Mesothelial cell of epicardium (in vitro differentiated cells): ENCODE measurements around the gene LNPEP. TPM values are rescaled to one million over a fixed set of nuclear protein-coding genes. Genes with fewer than 3 reads are reported as not detected.

Experiments
- DNase-seq, 2 experiments: peaks; one replicate each; pipeline ENCODE4 v3.0.0; 2021; ENCODE audit warnings: low spot score in 2 of 2; ENCODE audit not compliant: unreplicated experiment in 2 of 2
- H3K27ac Mint-ChIP-seq: 2 replicates; pipeline ENCODE4 v1.8.0; 2021; ENCODE audit warnings: mixed read lengths
- H3K27me3 Mint-ChIP-seq: 2 replicates; pipeline ENCODE4 v1.8.0; 2021; ENCODE audit warnings: low read depth, mixed read lengths
- H3K36me3 Mint-ChIP-seq: 2 replicates; pipeline ENCODE4 v1.8.0; 2021; ENCODE audit warnings: mixed read lengths
- H3K4me1 Mint-ChIP-seq: 2 replicates; pipeline ENCODE4 v1.8.0; 2021; ENCODE audit warnings: mixed read lengths
- H3K4me3 Mint-ChIP-seq: 2 replicates; pipeline ENCODE4 v1.8.0; 2021; ENCODE audit warnings: mild to moderate bottlenecking, moderate library complexity, mixed read lengths
- H3K9me3 Mint-ChIP-seq: 2 replicates; pipeline ENCODE4 v1.8.0; 2021; ENCODE audit warnings: mixed read lengths
- CTCF ChIP-seq: fragments of 200-600 bp; sonication (generic); IDR thresholded peaks from one replicate; pipeline ENCODE4 v1.5.0; 2021; ENCODE audit warnings: antibody characterized with exemption; ENCODE audit not compliant: unreplicated experiment
- total RNA-seq: library from RNA; stranded (reverse); gene quantifications from 3 replicates; pipeline ENCODE4 v1.2.1, GENCODE V29; 2021

The LNPEP gene
- total RNA-seq, 1 donor from 2014 or later, result 37.3 TPM

DNA sequence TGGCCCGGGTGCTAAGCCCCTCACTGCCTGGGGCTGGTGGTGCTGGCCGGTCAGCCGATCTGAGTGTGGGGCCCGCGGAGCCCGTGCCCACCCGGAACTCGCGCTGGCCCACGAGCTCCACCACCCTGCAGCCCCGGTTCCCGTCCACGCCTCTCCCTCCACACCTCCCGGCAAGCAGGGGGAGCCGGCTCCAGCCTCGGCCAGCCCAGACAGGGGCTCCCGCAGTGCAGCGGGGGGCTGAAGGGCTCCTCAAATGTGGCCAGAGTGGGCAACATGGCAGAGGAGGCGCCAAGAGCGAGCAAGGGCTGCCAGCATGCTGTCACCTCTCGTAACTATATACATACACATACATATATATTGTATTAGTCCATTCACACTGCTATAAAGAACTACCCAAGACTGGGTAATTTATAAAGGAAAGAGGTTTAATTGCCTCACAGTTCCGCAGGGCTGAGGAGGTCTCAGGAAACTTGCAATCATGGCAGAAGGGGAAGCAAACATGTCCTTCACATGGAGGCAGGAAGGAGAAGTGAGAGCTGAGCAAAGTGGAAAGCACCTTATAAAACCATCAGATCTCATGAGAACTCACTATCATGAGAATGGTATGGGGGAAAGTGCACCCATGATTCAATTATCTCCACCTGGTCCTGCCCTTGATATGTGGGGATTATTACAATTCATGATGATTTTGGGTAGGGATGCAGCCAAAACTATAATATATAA lies 149.7 kb downstream of the LNPEP start:
- Mint-ChIP-seq H3K27me3 (no peaks in the 10 kb centered on the region), H3K27ac (no peak overlapping the region), H3K4me3 (no peak overlapping the region), H3K9me3 (peaks cover 4% of the 10 kb centered on the region), H3K36me3 (no peaks in the 10 kb centered on the region), H3K4me1 (peaks cover under 1% of the 10 kb centered on the region)
- TF ChIP-seq CTCF, result no peak
- no peak for DNase-seq

Other genes starting within 250 kb of the LNPEP start
- 46.5 to 49.3 TPM (median 48.4 TPM) in 3 replicates for gene ERAP1, start 128.1 kb upstream of the LNPEP start, total RNA-seq
- gene ERAP2, start 59.6 kb upstream of the LNPEP start, total RNA-seq, result 0.47 to 0.74 TPM (median 0.68 TPM) in 3 replicates
- 9.9 to 12.0 TPM (median 10.7 TPM) in 3 replicates for gene LIX1, start 206.5 kb downstream of the LNPEP start, total RNA-seq
- 25.9 to 29.4 TPM (median 29.1 TPM) in 3 replicates for gene RIOK2, start 247.2 kb downstream of the LNPEP start, total RNA-seq